Neural crest cell (in vitro differentiated cells): ENCODE results near the gene CCSER2. TPM values are rescaled to one million over a fixed set of nuclear protein-coding genes. Genes with fewer than 3 reads are reported as not detected.

Source experiments
- DNase-seq: peaks from one replicate; pipeline ENCODE4 v3.0.0; 2021; ENCODE audit warnings: low read depth, mixed read lengths, low spot score
- H3K27ac Mint-ChIP-seq: one replicate; pipeline ENCODE4 v1.8.0; 2021; ENCODE audit warnings: mild to moderate bottlenecking, mixed read lengths; ENCODE audit not compliant: unreplicated experiment
- H3K27me3 Mint-ChIP-seq: 2 replicates; pipeline ENCODE4 v1.8.0; 2021; ENCODE audit warnings: low read depth, mild to moderate bottlenecking, mixed read lengths
- H3K36me3 Mint-ChIP-seq: 2 replicates; pipeline ENCODE4 v1.8.0; 2021; ENCODE audit warnings: low read depth, mild to moderate bottlenecking, mixed read lengths
- H3K4me1 Mint-ChIP-seq: 2 replicates; pipeline ENCODE4 v1.8.0; 2021; ENCODE audit warnings: mixed read lengths
- H3K4me3 Mint-ChIP-seq: one replicate; pipeline ENCODE4 v1.8.0; 2021; ENCODE audit warnings: mild to moderate bottlenecking, mixed read lengths
- H3K9me3 Mint-ChIP-seq: 2 replicates; pipeline ENCODE4 v1.8.0; 2021; ENCODE audit warnings: mixed read lengths
- total RNA-seq: library from RNA; stranded (reverse); gene quantifications from 2 replicates; pipeline ENCODE4 v1.2.1, GENCODE V29; 2021
- TF ChIP-seq, protein P1 (sequence below): fragments of 200-600 bp; sonication (generic); conservative IDR thresholded peaks from 2 replicates; pipeline ENCODE4 v1.5.0; 2021; ENCODE audit warnings: antibody characterized with exemption, mild to moderate bottlenecking

Gene CCSER2
- total RNA-seq, 1 donor from 2014 or later = 37.5 TPM

DNA sequence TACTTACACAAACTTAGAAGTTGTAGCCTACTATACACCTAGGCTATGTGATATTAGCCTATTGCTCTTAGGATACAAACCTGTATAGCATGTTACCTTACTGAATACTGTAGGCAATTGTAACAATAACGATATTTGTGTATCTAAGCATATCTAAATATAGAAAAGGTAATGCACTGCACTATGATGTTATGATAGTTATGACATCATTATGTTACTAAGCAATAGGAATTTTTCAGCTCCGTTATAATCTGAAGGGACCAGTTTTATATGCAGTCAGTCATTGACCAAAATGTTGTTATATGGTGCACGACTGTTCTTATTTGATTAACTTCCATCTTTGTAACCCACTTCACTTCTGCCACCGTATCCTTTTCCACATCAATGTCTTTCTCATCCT is 62.0 kb downstream of the CCSER2 start:
- Mint-ChIP-seq H3K27ac (no peak overlapping the region), H3K4me1 (no peaks in the 10 kb centered on the region)

GRCh38 chr10:84391326-84391725 is 62.9 kb downstream of the CCSER2 start:
- no peak for DNase-seq
- H3K9me3 Mint-ChIP-seq = peaks cover 8% of the 10 kb centered on the region
- no peak overlapping the region for H3K27ac Mint-ChIP-seq
- no peaks in the 10 kb centered on the region for H3K4me1 Mint-ChIP-seq
- no peak overlapping the region for H3K4me3 Mint-ChIP-seq
- TF ChIP-seq, protein P1, sequence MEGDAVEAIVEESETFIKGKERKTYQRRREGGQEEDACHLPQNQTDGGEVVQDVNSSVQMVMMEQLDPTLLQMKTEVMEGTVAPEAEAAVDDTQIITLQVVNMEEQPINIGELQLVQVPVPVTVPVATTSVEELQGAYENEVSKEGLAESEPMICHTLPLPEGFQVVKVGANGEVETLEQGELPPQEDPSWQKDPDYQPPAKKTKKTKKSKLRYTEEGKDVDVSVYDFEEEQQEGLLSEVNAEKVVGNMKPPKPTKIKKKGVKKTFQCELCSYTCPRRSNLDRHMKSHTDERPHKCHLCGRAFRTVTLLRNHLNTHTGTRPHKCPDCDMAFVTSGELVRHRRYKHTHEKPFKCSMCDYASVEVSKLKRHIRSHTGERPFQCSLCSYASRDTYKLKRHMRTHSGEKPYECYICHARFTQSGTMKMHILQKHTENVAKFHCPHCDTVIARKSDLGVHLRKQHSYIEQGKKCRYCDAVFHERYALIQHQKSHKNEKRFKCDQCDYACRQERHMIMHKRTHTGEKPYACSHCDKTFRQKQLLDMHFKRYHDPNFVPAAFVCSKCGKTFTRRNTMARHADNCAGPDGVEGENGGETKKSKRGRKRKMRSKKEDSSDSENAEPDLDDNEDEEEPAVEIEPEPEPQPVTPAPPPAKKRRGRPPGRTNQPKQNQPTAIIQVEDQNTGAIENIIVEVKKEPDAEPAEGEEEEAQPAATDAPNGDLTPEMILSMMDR = no peak
- H3K36me3 Mint-ChIP-seq = peaks cover 33% of the 10 kb centered on the region
- no peaks in the 10 kb centered on the region for H3K27me3 Mint-ChIP-seq

More for the DNA sequence above, 62.0 kb downstream of the CCSER2 start:
- DNase-seq = no peak
- TF ChIP-seq, protein P1 = no peak
- Mint-ChIP-seq H3K9me3 (peaks cover 13% of the 10 kb centered on the region), H3K4me3 (no peak overlapping the region), H3K27me3 (no peaks in the 10 kb centered on the region), H3K36me3 (peaks cover 38% of the 10 kb centered on the region)

DNA sequence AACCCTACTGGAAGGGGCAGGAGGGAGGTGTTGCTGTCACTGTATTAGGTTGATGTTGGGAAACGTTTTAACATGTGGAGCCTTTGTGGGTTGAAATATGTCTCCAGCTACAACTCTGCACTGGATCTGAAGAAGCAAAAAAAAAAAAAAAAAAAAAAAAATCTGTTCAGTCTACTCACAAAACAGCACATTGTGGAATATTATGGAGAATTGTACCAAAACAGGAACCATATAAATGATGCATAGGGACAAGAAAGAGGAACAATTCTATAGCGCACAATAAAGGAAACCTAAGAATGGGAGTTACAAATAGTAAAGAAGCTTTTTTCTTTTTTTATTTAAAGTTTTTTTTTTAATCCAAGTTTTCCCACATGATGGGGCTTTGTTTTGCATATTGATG is 63.8 kb downstream of the CCSER2 start:
- Mint-ChIP-seq H3K27ac (no peak overlapping the region), H3K9me3 (peaks cover 4% of the 10 kb centered on the region), H3K36me3 (peaks cover 32% of the 10 kb centered on the region), H3K4me3 (no peak overlapping the region), H3K4me1 (no peaks in the 10 kb centered on the region), H3K27me3 (no peaks in the 10 kb centered on the region)
- TF ChIP-seq, protein P1 = no peak
- DNase-seq = no peak

DNA sequence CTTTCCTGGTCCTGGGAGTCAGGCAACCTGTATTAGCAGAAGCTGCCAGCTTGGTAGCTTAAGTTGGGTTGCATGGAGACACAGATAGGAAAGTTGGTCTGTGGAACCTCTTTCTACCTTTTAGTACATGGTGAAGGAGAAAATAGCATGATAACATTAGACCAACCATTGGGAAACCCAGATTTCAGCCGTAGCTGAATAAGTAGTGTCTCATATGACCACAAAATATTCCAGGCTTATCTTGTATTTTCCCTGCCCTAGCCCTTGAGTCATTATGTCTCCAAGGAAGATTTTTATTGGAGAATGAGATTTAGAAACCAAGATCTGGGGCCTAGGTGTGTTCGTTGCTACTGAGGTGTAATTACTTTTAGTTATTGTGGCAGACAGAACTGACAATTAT is 67.2 kb downstream of the CCSER2 start:
- Mint-ChIP-seq H3K9me3 (peaks cover 10% of the 10 kb centered on the region), H3K4me3 (no peak overlapping the region), H3K27me3 (no peaks in the 10 kb centered on the region), H3K27ac (no peak overlapping the region), H3K36me3 (peaks cover 30% of the 10 kb centered on the region), H3K4me1 (no peaks in the 10 kb centered on the region)
- TF ChIP-seq, protein P1 = no peak
- no peak for DNase-seq

DNA sequence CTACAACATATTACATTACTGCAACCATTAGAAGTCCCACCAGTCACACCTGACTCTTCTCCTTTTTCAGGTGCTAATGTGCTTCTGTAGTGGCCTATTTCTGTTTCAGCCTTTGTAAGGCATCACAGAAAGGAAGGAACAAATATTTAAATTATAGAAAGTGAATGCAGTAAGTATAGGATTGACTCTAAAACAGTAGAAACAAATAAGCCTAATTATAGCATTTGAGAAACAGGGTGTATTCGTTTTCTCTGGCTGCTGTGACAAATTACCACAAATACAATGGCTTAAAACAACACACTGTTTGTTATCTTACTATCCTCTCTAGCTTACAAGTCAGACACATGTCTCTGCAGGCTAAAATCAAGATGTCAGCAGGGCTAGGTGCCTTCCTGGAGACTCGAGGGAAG is 69.4 kb downstream of the CCSER2 start:
- peaks cover 10% of the 10 kb centered on the region for H3K9me3 Mint-ChIP-seq
- H3K27ac Mint-ChIP-seq = no peak overlapping the region
- H3K27me3 Mint-ChIP-seq = no peaks in the 10 kb centered on the region
- no peak overlapping the region for H3K4me3 Mint-ChIP-seq
- H3K36me3 Mint-ChIP-seq = peaks cover 38% of the 10 kb centered on the region
- TF ChIP-seq, protein P1 = no peak
- H3K4me1 Mint-ChIP-seq = peaks cover 13% of the 10 kb centered on the region
- DNase-seq = no peak

DNA sequence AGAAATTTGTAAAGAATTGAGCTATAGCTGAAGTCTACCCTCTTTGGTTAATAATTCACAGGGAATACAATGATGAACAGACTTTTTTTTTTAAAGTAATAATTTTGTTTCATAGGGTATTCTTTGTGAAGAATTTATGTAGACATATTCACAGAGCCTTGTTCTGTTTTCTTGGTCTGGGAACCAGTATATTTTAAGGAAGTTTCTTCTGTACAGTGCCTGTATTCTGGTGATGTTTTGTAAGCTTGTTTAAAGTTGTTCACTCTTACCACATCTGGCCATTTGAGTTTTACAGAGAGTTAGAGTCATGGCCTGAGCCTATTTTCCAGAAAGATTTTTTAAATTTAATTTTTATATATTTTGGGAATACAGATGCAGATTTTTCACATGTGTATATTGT is 70.3 kb downstream of the CCSER2 start:
- TF ChIP-seq, protein P1 = no peak
- H3K27me3 Mint-ChIP-seq = no peaks in the 10 kb centered on the region
- H3K36me3 Mint-ChIP-seq = peaks cover 38% of the 10 kb centered on the region
- peaks cover 13% of the 10 kb centered on the region for H3K4me1 Mint-ChIP-seq
- H3K4me3 Mint-ChIP-seq = no peak overlapping the region
- DNase-seq = no peak
- no peak overlapping the region for H3K27ac Mint-ChIP-seq
- H3K9me3 Mint-ChIP-seq = peaks cover 10% of the 10 kb centered on the region
